Epithelial cell of prostate (primary cell): ENCODE measurements around the gene ZHX3.

Experiments used
- DNase-seq: peaks from one replicate; pipeline ENCODE4 v3.0.0-alpha.2; 2011; ENCODE audit warnings: low read depth, low spot score
- H3K27ac ChIP-seq: fragments of 450-650 bp; 2 replicates; pipeline ENCODE4 v1.5.1; 2017; ENCODE audit warnings: mild to moderate bottlenecking

Gene ZHX3

GRCh38 chr20:41317546-41318270 lies at the start of gene ZHX3:
TSS of gene ZHX3 (minus strand) at chr20:41317731. CDS start at chr20:41204916, 112,815 bp downstream.
- H3K27ac ChIP-seq: peak within 1 kb of the TSS; percentile 88
- DNase-seq: peak; percentile 67

- no peak overlapping the region for H3K27ac ChIP-seq
- no peak for DNase-seq
Observed at GRCh38 chr20:41367393-41367695, 49.8 kb upstream of the ZHX3 start.

GRCh38 chr20:41366546-41367392 lies 49.2 kb upstream of the ZHX3 start, which contains the start of gene EMILIN3:
TSS of gene EMILIN3 (minus strand) at chr20:41366818. CDS start at chr20:41366634, 184 bp downstream.
- no peak within 1 kb of the TSS for H3K27ac ChIP-seq
- DNase-seq: no peak

- DNase-seq: no peak
- no peak overlapping the region for H3K27ac ChIP-seq
Observed at GRCh38 chr20:41365777-41366545, 48.4 kb upstream of the ZHX3 start.

- no peak overlapping the region for H3K27ac ChIP-seq
- DNase-seq: no peak
Observed at GRCh38 chr20:41364967-41365765, 47.6 kb upstream of the ZHX3 start.

- no peak for DNase-seq
- no peak overlapping the region for H3K27ac ChIP-seq
Observed at GRCh38 chr20:41364236-41364855, 46.8 kb upstream of the ZHX3 start.

GRCh38 chr20:41363601-41364000 lies 46.1 kb upstream of the ZHX3 start:
- no peak overlapping the region for H3K27ac ChIP-seq
- no peak for DNase-seq

- no peak overlapping the region for H3K27ac ChIP-seq
- DNase-seq: no peak
Observed at GRCh38 chr20:41362748-41363140, 45.2 kb upstream of the ZHX3 start.

GRCh38 chr20:41361757-41362747 lies 44.5 kb upstream of the ZHX3 start:
- DNase-seq: no peak
- no peak overlapping the region for H3K27ac ChIP-seq

GRCh38 chr20:41360831-41361756 lies 43.6 kb upstream of the ZHX3 start:
- no peak overlapping the region for H3K27ac ChIP-seq
- DNase-seq: no peak

GRCh38 chr20:41359541-41360011 lies 42.0 kb upstream of the ZHX3 start:
- H3K27ac ChIP-seq: no peak overlapping the region
- no peak for DNase-seq

GRCh38 chr20:41358717-41359116 lies 41.2 kb upstream of the ZHX3 start:
- no peak for DNase-seq
- H3K27ac ChIP-seq: no peak overlapping the region

- H3K27ac ChIP-seq: no peak overlapping the region
- no peak for DNase-seq
Observed at GRCh38 chr20:41358230-41358629, 40.7 kb upstream of the ZHX3 start.

GRCh38 chr20:41357424-41358163 lies 40.1 kb upstream of the ZHX3 start:
- DNase-seq: no peak
- H3K27ac ChIP-seq: no peak overlapping the region

- no peak overlapping the region for H3K27ac ChIP-seq
- DNase-seq: no peak
Observed at GRCh38 chr20:41356951-41357350, 39.4 kb upstream of the ZHX3 start.

GRCh38 chr20:41355598-41356203 lies 38.2 kb upstream of the ZHX3 start:
- no peak for DNase-seq
- H3K27ac ChIP-seq: no peak overlapping the region
